ENCODE results near the gene INTS13.
"Not testable (repeated sequence)": the region's sequence is repeated elsewhere in the genome, so short reads cannot be mapped to it uniquely, and the experiment has no call there.

INTS13 gene

GRCh38 chr12:26937863-26938700 lies at the start of gene INTS13, which contains the start of gene FGFR1OP2:
TSS of gene INTS13 (minus strand) at chr12:26937981. CDS start at chr12:26936803, 1,178 bp downstream.
TSS of gene FGFR1OP2 (plus strand) at chr12:26938470. CDS start at chr12:26954159, 15,689 bp downstream.
- peak; percentile 97 for FAIRE-seq
- DNase-seq (ENCODE audit: insufficient read length, low spot score) = peak; percentile 98

- DNase-seq (ENCODE audit: insufficient read length, low spot score) = no peak
- FAIRE-seq = no peak
Measured at GRCh38 chr12:26982866-26983265, 45.1 kb upstream of the INTS13 start.

- no peak for DNase-seq (ENCODE audit: insufficient read length, low spot score)
- FAIRE-seq = peak; percentile 20
Measured at GRCh38 chr12:26979733-26980132, 42.0 kb upstream of the INTS13 start.

GRCh38 chr12:26978801-26979200 lies 41.0 kb upstream of the INTS13 start:
- no peak for FAIRE-seq

GRCh38 chr12:26976687-26977086 lies 38.9 kb upstream of the INTS13 start:
- no peak for FAIRE-seq

More at GRCh38 chr12:26978801-26979200, 41.0 kb upstream of the INTS13 start:
- DNase-seq (ENCODE audit: insufficient read length, low spot score) = no peak

DNA sequence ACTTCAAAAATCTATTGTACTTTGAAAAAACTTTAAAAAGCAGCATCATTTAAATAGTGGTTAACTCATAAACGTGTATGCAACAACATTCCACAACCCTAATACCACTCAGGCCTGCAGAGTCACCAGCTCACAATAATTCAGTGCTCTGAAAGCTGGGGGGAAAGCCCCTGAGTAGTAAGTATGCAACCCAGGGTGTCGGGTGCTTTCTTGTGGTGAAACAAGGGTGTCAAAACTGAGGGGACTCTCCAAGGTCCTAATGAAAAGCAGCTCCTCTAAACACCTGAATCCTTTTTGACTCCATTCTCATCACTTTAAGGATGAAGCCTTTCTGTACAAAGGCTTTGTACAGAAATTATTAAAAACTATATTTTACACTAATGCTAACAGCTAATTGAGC lies 34.2 kb upstream of the INTS13 start:
- DNase-seq (ENCODE audit: insufficient read length, low spot score) (no peak), FAIRE-seq (no peak)

More at GRCh38 chr12:26976687-26977086, 38.9 kb upstream of the INTS13 start:
- no peak for DNase-seq (ENCODE audit: insufficient read length, low spot score)

GRCh38 chr12:26970136-26970535 lies 32.4 kb upstream of the INTS13 start:
- FAIRE-seq (peak; percentile 68), DNase-seq (ENCODE audit: insufficient read length, low spot score) (no peak)

GRCh38 chr12:26966842-26967241 lies 29.1 kb upstream of the INTS13 start:
- FAIRE-seq = peak; percentile 66
- DNase-seq (ENCODE audit: insufficient read length, low spot score) = no peak

- FAIRE-seq = no peak
Measured at GRCh38 chr12:26963413-26963812, 25.6 kb upstream of the INTS13 start.

DNA sequence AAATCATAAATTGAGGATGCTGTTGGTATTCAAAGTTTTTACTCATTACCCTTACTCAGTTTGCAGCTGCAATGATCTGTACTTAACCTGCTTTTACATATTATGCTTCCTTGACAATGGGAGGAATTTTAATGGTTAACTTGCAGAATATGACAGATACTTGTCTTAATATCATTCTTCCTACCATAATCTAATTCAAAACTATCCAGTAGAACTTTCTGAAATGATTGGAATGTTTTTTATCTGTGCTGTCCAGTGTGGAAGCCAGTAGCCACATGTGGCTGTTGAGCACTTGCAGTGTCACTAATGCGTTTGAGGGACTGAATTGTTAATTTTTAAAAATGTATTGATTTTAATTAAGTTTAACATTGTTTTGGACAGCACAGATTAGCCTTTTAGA lies 24.0 kb upstream of the INTS13 start:
- no peak for DNase-seq (ENCODE audit: insufficient read length, low spot score)
- FAIRE-seq = no peak

More at GRCh38 chr12:26963413-26963812, 25.6 kb upstream of the INTS13 start:
- no peak for DNase-seq (ENCODE audit: insufficient read length, low spot score)

DNA sequence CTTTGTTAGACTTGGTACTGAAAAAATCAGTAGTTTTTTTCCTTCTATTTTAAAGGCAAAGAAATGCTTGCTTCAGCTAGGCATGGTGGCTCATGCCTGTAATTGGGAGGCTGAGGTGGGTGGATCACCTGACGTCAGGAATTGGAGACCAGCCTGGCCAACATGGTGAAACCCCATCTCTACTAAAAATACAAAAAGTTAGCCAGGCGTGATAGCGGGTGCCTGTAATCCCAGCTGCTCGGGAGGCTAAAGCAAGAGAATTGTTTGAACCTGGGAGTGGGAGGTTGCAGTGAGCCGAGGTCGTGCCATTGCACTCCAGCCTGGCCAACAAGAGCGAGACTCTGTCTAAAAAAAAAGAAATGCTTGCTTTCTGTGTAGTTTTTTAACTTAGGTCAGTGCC lies 23.6 kb upstream of the INTS13 start:
- not testable (repeated sequence) for DNase-seq (ENCODE audit: insufficient read length, low spot score); FAIRE-seq

- no peak for FAIRE-seq
- DNase-seq (ENCODE audit: insufficient read length, low spot score) = no peak
Measured at GRCh38 chr12:26954027-26954426, 16.2 kb upstream of the INTS13 start.

- FAIRE-seq = peak; percentile 66
- DNase-seq (ENCODE audit: insufficient read length, low spot score) = no peak
Measured at GRCh38 chr12:26953447-26953846, 15.7 kb upstream of the INTS13 start.

DNA sequence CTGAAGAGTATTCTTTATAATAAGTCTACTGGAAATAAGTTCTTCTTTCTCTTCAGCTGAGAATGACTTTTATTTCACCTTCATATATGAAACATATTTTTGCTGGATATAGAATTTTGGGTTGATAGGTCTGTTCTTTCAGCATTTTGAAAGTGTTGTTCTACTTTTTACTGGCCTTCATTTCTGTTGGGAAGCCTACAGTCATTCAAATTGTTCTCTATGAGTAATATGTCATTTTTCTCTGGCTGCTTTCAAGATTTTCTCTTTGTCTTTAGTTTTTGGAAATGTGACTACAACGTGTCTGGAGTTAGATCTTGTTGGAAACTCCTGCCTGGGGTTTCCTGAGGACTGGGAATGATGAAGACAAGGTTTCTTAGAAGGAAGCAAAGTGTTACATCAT lies 10.5 kb upstream of the INTS13 start:
- DNase-seq (ENCODE audit: insufficient read length, low spot score) = no peak
- no peak for FAIRE-seq

DNA sequence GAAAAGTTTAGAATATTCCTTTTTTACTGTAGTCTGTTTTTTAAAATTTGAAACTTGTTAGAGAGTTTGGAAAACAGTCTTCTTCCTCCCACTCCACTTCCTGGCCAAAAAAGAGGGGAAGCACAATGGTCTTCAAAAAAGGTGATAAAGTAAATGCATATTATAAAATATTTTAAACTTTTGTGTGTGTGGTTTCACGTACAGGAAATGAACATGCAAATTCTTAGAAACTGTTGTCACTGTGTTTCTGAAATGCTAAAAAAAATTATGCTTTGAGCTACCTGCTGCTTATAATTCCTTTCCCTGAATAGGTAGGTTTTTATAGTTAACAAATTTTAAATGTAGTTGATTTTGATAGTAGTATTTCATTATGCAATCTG lies 3.4 kb upstream of the INTS13 start:
- FAIRE-seq (no peak), DNase-seq (ENCODE audit: insufficient read length, low spot score) (no peak)

DNA sequence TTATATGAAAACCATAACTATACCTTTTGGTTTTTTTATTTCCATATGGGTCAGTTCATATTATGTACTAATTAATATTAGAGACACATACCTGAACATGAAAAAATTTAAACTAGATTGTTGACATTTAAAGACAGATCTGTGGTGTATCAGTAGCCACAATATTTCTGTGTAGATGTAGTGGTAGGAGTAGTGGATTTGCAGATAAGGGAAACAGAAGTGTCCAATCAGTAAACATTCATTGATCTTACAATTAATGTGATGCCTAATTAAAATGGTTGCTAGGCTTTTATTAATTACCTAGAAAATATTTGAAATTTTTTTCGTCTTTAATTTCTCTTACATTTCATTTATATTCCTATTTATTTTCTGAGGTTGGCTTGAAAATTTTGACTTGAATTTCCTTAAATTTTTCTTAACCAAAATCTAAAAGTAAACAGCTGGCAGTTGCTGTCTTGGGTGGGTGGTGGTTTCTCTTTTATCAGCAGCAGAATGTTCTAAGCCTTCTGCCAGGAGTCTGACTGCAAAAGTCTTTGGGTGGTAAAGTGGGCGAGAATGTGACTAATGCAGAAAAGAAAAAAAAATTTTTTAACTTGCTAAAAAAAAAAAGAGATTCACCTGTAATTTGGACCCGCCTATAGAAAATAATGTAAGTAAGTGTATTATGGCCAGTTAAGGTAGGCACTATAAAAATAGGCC lies 2.9 kb upstream of the INTS13 start:
- FAIRE-seq (no peak), DNase-seq (ENCODE audit: insufficient read length, low spot score) (no peak)

GRCh38 chr12:26939953-26940352 lies 2.2 kb upstream of the INTS13 start:
- DNase-seq (ENCODE audit: insufficient read length, low spot score) (no peak), FAIRE-seq (no peak)

DNA sequence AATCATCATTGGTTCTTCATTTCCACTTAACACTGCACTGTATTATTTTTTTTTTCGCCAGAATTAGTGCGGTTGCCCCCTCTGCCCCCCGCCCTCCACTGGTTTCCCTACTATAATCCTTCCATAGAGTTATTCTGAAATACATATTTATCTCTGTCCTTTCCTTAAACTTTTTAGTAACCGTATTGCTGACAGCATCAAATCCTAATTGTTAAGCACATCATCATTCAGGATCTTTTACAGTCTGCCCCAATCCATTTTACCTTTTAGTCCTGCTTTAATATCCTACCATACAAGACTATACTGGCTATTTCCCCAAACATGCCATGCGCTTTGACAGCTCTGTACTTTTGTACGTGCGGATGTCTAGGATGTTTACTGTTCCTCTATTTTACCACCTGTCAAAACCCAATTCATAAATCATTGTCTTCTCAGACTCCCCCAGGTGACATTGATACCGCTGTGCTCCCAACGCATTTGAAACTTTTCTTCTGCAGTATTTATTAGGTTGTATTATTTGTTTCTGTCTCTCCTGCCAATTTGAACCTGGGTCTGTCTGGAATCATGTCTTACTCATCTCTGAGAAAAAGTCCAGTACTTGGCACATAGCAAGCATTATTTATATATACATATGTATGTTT lies 1.5 kb upstream of the INTS13 start:
- DNase-seq (ENCODE audit: insufficient read length, low spot score) (no peak), FAIRE-seq (no peak)

DNA sequence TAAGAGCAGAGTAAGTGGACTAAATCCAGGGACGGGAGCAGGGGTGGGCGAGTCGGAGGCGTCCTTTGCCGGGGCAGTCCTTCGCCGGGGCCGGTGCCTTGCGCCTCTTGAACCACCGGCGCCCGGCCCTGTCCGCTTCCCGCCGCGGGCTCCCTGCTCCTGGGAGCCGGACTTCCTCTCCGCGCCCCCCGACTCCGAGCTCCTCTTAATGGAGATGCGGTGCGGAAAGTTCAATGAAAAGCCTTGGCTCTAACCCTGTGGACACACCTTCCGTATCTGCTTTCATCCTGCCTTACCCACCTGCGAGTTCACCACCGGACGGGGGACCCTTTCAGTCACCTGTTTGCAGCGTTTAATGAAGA lies 901 bp upstream of the INTS13 start:
- DNase-seq (ENCODE audit: insufficient read length, low spot score) = no peak

GRCh38 chr12:26937443-26937862 lies 328 bp downstream of the INTS13 start:
- FAIRE-seq (no peak), DNase-seq (ENCODE audit: insufficient read length, low spot score) (no peak)

More for the DNA sequence above, 901 bp upstream of the INTS13 start:
- FAIRE-seq = no peak
